Dermis blood vessel endothelial cell (primary cell): Measurements from ENCODE around the gene HOMER1. TPM values are rescaled to one million over a fixed set of nuclear protein-coding genes. Genes with fewer than 3 reads are reported as not detected.

ENCODE experiments used
- DNase-seq: peaks from one replicate; pipeline ENCODE4 v3.0.0; 2010
- total RNA-seq: library from RNA; depleted of rRNA; stranded (reverse); fragments of >200 nt; gene quantifications from 2 replicates; pipeline ENCODE4 v1.2.3, GENCODE V29; 2014

The HOMER1 gene, protein sequence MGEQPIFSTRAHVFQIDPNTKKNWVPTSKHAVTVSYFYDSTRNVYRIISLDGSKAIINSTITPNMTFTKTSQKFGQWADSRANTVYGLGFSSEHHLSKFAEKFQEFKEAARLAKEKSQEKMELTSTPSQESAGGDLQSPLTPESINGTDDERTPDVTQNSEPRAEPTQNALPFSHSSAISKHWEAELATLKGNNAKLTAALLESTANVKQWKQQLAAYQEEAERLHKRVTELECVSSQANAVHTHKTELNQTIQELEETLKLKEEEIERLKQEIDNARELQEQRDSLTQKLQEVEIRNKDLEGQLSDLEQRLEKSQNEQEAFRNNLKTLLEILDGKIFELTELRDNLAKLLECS
- 7.1 and 13.4 TPM in 2 replicates for total RNA-seq

DNA sequence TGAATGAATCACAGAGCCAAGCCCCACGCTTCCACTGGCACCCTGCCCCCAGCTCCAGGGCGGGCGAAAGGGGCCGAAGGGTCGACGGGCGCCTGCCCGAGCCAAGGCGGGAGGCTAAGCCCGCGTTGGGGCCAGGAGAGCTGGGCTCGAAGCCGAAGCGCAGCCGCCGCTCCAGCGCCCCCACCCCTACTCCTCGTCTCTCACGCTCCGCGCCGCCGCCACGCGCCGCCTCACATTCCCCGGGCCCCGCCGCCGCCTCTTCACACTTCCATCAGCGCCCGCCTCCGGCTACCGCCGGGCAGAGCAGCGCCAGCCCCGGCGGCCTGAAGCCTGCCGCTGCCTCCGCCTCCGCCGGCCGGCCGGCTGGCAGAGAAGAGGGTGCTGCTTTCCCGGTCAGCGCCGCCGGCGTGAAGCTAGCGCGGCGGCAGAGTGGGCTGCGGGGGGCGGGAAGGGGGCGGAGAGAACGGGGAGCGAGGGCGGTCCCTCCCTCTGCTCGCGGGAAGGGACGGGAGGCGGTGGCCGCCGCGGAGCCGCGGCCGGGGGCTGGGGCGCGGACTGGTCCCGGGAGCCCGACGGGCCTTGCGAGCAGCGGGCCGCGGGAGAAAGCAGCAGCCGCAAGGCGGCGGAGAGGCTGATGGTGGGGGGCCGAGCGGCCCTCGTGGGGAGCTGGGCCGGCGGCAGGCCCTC lies at the start of gene HOMER1:
TSS of gene HOMER1 (minus strand) at position 431 of the 687 bp plus-strand sequence. CDS start 1,360 bp downstream, outside the sequence.
- DNase-seq: peak; percentile 78

- DNase-seq: no peak
Measured at GRCh38 chr5:79563247-79563590, 49.3 kb upstream of the HOMER1 start.

- peak; percentile 6 for DNase-seq
Measured at GRCh38 chr5:79562351-79563246, 48.7 kb upstream of the HOMER1 start.

GRCh38 chr5:79561525-79561893 lies 47.6 kb upstream of the HOMER1 start:
- no peak for DNase-seq

DNA sequence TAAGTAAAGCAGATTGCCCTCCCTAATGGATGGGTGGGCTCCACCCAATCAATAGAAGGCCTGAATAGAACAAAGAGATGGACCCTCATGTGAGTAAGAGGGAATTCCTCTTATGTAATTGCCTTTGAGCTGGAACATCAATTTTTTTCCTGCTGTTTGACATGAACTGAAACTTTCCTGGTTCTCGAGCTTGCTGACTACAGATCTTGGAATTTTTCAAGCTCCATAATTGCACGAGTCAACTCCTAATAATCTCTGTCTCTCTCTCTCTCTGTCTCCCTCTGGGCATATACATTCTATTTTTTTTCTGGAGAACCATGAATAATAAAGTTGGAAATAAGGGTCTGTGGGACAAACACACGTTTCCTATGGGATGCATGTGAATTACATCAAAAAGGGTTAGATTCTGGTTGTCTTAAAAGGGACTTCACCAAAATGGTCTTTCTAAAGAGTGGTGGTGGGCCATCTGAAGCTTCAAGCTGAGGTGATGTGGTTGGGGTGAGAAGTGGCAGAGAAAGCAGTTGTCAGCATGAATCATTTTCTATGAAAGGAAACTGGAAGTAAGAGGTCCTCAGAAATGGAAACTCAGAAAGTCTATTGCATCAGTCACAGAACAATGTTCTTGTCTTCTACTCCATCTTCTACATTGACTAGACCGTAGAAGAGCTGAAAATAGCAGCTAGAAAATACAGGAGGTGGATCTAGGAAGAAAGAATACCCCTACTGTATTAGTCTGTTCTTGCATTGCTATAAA lies 47.0 kb upstream of the HOMER1 start:
- no peak for DNase-seq

DNA sequence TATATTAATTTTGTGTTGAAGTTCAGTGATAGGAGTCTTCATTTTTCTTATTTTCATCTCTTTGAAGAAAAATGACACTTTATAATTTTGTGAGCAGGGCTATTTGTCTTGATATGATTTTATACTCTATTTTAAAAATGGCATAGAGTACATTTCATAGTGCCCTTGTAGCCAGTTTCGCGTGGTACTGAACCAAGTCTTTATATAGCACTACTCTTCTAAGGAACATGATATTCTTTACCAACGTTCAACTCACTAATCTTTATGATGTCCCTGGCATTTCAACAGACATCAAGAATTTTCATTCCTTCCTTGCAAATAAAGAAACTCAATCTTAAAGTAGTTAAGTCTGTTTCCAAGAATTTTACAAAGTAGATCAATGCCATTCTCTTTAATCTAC lies 41.5 kb upstream of the HOMER1 start:
- no peak for DNase-seq

GRCh38 chr5:79552984-79553383 lies 39.0 kb upstream of the HOMER1 start:
- no peak for DNase-seq

- no peak for DNase-seq
Measured at GRCh38 chr5:79547982-79548381, 34.0 kb upstream of the HOMER1 start.

- no peak for DNase-seq
Measured at GRCh38 chr5:79547429-79547822, 33.5 kb upstream of the HOMER1 start.

DNA sequence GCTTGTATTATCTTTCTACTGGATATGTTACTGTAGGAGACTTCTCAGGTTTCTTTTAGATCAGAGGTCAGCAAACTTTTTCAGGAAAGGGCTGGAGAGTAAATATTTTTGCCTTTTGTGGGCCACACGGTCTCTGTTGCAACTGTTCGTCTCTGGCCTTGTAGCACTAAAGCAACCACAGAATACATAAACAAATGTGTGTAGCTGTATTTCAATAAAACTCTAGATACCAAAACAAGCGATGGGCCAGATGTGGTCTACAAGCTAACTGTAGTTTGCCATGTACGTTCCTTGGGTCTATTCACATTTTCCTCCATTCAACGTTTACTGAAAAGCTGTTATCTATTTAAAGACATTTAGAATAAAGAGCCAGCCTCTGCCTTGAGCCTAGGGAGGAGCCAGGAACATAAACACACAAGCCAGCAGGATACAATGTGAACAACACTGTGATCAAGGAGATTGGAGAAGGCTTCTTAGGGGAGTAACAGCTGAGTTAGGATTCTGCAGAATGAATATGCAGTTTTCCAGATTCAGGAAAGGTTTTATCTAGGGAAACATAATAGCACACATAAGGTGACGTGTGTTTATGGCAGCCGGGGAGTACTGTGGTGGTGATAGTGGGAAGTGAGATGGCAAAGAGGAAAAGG lies 33.0 kb upstream of the HOMER1 start:
- no peak for DNase-seq

GRCh38 chr5:79544131-79544530 lies 30.2 kb upstream of the HOMER1 start:
- no peak for DNase-seq

GRCh38 chr5:79540939-79541338 lies 27.0 kb upstream of the HOMER1 start:
- no peak for DNase-seq

DNA sequence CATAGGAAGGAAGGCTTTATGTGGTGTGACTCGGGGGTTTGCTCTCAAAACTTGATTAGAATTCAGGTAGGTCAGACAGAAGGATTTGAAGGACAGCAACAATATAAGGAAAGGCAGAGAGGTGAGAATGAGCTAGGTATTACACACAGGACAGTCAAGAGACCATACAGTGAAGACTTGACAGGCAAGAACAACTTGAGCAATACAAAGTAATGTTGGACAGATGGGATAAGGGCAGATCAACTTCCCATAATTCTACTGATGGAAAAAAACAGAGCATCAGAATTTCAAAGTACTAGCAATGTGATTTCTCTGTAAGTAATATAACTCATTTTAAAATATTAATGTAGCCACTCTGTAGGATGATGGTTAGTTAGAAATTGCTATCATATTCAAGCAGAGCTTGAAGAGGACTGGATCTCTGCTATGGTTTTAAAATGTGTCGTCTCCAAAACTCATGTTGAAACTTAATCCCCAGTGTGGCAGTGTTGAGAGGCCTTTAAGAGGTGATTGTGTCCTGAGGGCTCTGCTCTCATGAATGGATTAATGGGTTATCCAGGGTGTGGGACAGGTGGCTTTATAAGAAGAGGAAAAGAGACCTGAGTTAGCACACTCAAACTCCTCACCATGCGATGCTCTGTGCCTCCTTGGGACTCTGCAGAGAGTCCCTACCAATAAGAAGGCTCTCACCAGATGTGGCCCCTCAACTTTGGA lies 22.4 kb upstream of the HOMER1 start:
- DNase-seq: no peak

DNA sequence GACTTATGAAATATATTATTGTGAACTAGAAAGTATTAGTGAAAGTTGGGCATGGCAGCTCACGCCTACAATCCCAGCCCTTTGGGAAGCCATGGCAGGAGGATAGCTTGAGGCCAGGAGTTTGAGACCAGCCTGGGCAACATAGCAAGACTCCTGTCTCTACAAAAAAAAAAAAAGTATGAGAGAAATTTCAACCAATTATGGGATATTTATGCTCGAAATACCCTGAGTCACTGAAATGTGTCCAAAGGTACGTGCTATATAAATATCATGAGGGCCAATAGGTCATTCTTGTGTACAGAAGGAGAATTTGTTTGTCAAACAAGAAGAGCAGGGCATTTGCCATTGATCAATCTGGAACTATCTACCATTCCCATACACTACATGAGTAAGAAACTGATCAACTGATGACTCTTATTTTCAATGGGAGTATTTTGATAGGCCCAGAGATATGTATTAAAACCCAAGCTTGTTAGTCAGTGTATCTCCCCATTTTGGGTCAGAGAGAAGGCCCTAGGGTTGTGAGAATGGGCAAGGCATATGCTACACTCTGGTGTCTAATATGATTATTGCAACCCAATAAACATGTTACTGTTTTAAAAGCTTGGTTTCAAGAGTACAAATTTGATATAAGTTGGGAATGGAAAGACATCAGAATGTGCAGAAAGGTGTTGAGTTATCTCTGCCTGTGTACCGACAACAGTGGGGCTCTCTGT lies 21.7 kb upstream of the HOMER1 start:
- no peak for DNase-seq

GRCh38 chr5:79529110-79529509 lies 15.2 kb upstream of the HOMER1 start:
- DNase-seq: no peak

GRCh38 chr5:79527431-79527830 lies 13.5 kb upstream of the HOMER1 start:
- no peak for DNase-seq

GRCh38 chr5:79526928-79527327 lies 13.0 kb upstream of the HOMER1 start:
- DNase-seq: no peak

DNA sequence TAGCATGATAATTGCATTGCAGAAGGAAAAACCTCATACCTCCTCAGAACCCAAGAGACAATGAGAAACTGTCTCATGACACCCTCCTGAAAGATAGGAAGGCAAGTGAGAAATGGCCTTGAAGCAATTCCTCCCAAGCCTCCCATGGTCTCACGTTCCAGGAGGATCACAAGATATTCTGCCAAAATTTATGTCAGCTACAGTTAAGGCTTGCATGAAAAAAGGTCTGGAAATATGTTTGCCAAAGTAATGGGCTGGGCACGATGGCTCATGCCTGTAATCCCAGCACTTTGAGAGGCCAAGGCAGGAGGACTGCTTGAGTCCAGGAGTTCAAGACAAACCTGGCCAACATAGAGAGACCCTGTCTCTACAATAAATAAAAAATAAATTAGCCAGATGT lies 12.6 kb upstream of the HOMER1 start:
- no peak for DNase-seq

- DNase-seq: no peak
Measured at GRCh38 chr5:79521156-79521555, 7.2 kb upstream of the HOMER1 start.

DNA sequence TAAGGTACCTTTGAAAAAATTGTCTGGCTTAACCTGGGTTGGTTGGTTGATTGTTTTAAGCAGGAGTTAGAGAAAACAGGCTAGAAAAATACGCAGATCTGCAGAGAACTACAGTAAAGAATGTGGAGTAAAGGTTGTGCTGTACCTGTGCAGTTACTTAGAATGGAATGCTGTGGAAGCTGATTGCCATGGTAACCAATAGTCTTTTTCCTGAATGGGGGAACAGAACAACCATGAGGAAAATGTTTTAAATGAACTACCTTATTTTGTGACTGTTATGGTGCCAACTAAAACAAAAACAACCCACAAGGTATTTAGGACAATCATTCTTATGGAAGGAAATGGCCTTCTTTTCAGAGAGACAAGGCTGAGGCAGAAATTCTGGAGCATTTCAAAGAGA lies 4.8 kb upstream of the HOMER1 start:
- DNase-seq: no peak

DNA sequence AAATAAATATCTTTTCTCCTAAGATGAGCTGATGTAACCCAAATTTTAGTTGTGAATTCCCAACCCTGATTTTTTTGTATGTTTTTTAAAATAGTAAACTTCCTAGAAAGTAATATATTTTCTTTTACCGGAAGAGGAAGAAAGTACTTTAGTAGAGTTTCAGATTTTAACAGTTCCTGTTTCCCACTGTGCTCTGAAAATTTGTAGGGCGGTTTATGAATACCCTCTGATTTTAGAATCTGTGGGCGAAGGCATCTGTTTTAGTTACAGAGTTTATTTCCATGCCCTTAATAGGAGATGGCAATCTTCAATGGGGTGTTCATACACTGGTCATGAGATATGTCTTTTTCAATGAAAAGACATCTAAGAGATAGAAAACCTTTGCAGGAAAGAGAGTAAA lies 3.7 kb upstream of the HOMER1 start:
- no peak for DNase-seq
